GM18868 (cell line): ENCODE results near the gene NIPBL.
A peak's percentile ranks its signal among the peaks of the same experiment; 100 is the strongest.
"Not testable (repeated sequence)": the region's sequence is repeated elsewhere in the genome, so short reads cannot be mapped to it uniquely, and the experiment has no call there.

Source experiments
- ATAC-seq: cut with Tn5 transposase; IDR thresholded peaks from one replicate; pipeline ENCODE4 v1.9.1; 2021; ENCODE audit warnings: mild to moderate bottlenecking, moderate library complexity; ENCODE audit not compliant: unreplicated experiment

Gene NIPBL

DNA sequence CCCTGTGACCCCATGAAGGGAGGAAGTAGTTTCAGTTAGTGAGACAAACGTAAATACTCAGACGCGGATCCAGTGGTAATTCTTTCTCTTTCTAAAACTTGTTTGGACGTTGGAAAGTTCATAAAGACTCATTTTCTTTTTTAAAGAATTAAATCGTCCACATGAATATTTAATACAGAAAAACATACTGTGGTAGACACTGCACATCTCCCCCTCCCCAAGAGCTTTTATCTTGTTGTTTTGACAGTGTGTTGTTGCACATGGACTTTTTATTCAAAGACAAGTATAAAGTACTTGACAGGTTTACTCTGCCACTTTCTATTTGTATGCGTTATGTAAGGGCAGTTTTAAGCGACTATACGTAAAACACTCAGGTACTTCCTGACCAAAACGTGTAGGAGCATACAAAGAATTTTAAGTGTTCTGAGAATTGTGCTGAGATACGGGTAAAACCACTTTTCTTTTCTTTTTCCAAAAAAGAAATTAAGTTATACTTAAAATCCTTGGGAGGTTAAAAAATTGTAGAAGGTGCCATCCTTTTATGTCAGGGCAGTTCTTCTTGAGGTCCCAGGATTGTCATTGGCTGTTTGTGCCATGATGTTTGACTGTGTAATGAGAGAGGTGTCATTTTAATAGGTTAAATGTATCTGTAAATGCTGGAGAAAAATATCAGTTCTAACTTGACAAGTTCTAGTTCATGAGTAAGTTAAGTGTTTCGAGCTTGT, 1.3 kb downstream of the NIPBL start:
- no peak for ATAC-seq

GRCh38 chr5:36878392-36879082, 2.0 kb downstream of the NIPBL start:
- ATAC-seq, result no peak

DNA sequence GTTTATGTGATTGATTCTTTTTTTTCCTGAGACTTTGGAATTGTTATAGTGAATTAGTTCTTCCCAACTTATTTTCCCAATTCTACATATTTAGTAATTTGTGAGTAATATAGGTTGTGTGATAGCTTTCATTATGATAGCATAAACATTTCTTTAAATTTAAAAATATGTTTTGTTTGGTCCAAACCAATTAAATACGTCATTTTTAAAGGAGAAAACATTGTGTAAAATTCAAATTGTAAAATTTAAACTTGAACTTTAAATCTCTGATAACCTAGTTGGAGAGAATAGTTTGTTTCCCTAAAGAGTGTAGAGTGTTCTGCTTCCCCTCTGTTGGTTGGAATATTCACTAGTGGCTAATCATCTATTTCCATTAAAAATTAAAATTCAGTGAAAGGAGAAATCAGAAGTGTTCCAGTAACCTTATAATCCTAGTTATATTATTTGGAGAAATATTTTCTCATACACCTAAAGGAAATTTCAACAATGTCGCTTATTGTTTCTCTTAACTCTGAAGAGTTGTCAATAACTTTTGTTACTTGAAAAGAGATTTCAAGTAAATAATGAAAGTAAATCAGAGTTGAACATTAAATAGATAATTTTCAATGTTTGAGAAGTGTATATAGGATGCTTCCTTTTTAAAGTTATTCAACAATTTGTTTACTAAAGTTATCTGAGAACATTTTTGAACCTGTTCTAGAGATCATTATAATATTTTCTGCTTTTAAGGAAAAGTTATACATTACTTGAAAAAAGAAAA, 2.9 kb downstream of the NIPBL start:
- no peak for ATAC-seq

DNA sequence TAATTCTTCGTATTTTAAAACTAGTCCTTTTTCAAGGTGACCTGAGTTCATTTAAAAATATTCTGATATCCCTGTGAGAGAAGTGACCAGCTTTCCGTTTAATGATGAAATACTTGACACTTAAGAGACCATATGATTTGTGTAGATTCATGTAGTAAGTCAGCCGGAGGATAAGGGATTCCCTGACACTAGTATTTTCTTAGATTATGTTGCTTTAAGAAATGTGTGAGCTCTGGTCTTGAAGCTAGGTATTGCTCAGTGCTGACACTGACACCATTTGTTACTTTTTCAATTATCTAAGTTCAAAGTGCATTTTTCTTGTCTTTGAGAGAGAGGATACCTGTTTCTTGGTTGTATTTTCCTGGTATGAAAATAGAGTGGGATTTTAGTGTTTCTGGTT, 4.2 kb downstream of the NIPBL start:
- no peak for ATAC-seq

DNA sequence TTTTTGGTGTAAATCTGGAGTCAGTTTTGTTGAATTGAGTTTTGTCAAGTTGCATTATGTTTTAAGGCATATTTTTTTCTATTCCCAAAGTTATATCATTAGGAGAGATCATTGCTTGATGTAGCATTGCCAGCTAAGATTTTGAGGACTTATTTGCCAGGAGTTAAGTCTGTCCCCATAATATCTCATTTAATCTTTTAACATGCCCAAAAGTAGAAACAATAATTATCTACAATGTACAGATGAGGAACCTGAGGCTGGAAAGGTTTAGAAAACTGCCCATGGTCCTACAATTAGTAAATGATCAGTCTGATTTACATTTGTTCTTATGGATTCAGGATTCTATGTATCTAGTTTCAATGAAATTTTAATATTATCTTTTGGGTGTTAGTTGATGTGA, 4.7 kb downstream of the NIPBL start:
- no peak for ATAC-seq

GRCh38 chr5:36881807-36882206, 5.2 kb downstream of the NIPBL start:
- peak; percentile 16 for ATAC-seq

GRCh38 chr5:36882250-36882649, 5.7 kb downstream of the NIPBL start:
- peak; percentile 56 for ATAC-seq

GRCh38 chr5:36883894-36884462, 7.4 kb downstream of the NIPBL start:
- ATAC-seq, result no peak

- ATAC-seq, result no peak
These were observed 8.6 kb downstream of the NIPBL start for GRCh38 chr5:36885149-36885548.

DNA sequence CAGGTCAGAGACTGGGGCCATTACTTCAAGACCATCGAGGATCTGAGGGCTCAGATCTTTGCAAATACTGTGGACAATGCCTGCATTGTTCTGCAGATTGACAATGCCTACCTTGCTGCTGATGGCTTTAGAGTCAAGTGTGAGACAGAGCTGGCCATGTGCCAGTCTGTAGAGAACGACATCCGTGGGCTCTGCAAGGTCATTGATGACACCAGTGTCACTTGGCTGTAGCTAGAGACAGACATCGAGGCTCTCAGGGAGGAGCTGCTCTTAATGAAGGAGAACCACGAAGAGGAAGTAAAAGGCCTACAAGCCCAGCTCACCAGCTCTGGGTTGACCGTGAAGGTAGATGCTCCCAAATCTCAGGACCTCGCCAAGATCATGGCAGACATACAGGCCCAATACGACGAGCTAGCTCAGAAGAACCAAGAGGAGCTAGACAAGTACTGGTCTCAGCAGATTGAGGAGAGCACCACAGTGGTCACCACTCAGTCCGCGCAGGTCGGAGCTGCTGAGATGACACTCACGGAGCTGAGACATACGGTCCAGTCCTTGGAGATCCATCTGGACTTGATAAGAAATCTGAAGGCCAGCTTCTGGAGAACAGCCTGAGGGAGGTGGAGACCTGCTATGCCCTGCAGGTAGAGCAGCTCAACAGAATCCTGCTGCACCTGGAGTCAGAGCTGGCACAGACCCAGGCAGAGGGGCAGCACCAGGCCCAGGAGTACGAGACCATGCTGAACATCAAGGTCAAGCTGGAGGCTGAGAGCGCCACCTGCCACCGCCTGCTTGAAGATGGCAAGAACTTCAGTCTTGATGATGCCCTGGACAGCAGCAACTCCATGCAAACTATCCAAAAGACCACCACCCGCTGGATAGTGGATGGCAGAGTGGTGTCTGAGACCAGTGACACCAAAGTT, 9.3 kb downstream of the NIPBL start:
- no peak for ATAC-seq

GRCh38 chr5:36886791-36887190, 10.2 kb downstream of the NIPBL start:
- no peak for ATAC-seq

GRCh38 chr5:36887532-36887931, 11.0 kb downstream of the NIPBL start:
- peak; percentile 57 for ATAC-seq

GRCh38 chr5:36888303-36888702, 11.7 kb downstream of the NIPBL start:
- no peak for ATAC-seq

DNA sequence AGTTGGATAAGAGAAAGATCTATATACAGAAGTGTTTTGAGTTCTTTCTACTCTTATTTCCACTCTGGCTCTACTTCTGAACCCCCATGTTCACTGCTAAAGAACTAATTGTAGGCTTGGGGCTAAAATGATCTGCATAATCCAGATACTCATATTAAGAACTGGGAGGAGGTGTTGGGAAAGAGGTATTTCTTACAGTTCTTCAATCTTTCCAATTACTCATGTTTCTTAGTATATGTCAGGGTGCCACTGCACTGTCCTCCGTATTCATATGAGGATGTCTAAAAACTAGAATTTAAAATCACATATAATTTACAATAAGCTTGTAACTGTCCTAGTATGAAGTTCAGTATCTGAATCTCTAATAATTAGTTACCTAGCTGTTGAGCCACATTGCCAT, 12.7 kb downstream of the NIPBL start:
- no peak for ATAC-seq

GRCh38 chr5:36891266-36891665, 14.7 kb downstream of the NIPBL start:
- no peak for ATAC-seq

- ATAC-seq, result not testable (repeated sequence)
These were observed 15.7 kb downstream of the NIPBL start for GRCh38 chr5:36892085-36892830.

DNA sequence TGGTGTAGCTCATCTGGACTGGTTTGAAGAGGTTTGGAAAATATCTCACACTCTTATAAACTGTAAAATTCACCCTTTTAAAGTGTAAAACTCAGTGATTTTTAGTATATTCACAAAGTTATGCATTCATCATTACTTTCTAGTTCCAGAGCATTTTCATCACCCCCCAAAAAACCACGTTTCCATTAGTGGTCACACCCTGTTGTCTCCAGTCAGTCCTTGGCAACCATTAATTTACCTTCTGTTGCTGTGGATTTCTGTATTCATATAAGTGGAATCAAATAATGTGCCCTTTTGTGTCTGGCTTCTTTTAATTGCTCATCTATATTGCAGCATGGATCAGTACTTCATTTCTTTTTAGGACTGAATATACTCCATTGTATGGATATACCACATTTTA, 18.4 kb downstream of the NIPBL start:
- ATAC-seq, result no peak

GRCh38 chr5:36896476-36896875, 19.9 kb downstream of the NIPBL start:
- ATAC-seq, result no peak

DNA sequence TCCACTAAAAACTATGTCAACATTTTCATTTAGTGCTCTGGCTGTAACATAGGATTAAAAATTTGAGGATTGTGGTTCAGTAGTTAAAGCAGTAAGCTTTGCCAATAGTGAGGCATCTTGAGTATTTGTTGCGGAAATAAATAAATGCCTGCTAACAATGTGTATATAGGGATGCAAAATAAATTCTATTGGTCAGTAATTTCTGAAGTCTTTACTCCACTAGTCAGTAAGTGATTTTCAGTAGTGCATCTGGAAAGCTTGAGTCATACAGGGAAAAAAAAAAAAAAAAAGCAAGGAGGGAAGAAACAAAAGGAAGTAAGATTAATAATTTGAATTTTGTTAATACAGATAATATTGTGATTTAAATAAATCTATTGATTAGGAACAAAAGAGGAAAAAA, 21.0 kb downstream of the NIPBL start:
- no peak for ATAC-seq

DNA sequence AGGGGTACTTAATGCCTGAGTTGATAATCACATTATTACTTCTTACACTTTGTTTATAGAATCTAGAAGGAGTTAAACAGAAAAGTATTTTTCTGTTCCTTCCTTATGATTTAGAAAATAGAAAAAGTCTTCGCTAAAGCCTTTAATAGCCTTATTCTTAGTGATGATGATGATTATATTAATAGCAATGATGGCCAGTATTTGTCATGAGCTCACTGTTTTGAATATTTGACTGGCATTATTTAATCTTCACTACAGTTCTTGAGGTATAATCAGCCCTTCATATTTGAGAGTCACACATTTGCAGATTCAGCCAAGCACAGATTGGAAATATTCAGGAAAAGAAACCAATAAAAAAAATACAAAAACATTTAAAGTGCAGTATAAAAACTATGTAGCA, 23.3 kb downstream of the NIPBL start:
- no peak for ATAC-seq
